Left lobe of liver (tissue), 2 donors: Measurements from ENCODE around the gene OSBPL10. TPM values are rescaled to one million over a fixed set of nuclear protein-coding genes. Genes with fewer than 3 reads are reported as not detected.

ENCODE experiments used
- ATAC-seq: fragments of 200-7000 bp; cut with Tn5 transposase; one replicate; pipeline ENCODE4 v1.9.1; 2020; ENCODE audit warnings: mild to moderate bottlenecking, moderate library complexity
- DNase-seq: peaks from one replicate; pipeline ENCODE4 v3.0.0-alpha.2; 2020; ENCODE audit warnings: low spot score
- total RNA-seq: library from RNA; stranded (reverse); gene quantifications from one replicate; pipeline ENCODE4 v1.2.1, GENCODE V29; 2021
- donor health status: DM: no; HTN: no; CAD: no; lungs with moderate emphysema.
- donor health status: DM: no; HTN: yes; CAD: no.

OSBPL10 gene
- total RNA-seq, 1 donor from 2014 or later = 3.2 TPM

- ATAC-seq (no peak), DNase-seq (no peak)
Measured at GRCh38 chr3:31828007-31828406, 153.1 kb downstream of the OSBPL10 start.

- DNase-seq = no peak
- no peak for ATAC-seq
Measured at GRCh38 chr3:31823184-31823583, 157.9 kb downstream of the OSBPL10 start.

GRCh38 chr3:31821118-31821517 is 159.9 kb downstream of the OSBPL10 start:
- ATAC-seq (no peak), DNase-seq (no peak)

GRCh38 chr3:31819441-31819840 is 161.6 kb downstream of the OSBPL10 start:
- no peak for DNase-seq

GRCh38 chr3:31817411-31817966 is 163.6 kb downstream of the OSBPL10 start:
- no peak for ATAC-seq
- DNase-seq = no peak

More at GRCh38 chr3:31819441-31819840, 161.6 kb downstream of the OSBPL10 start:
- no peak for ATAC-seq

- ATAC-seq (no peak), DNase-seq (no peak)
Measured at GRCh38 chr3:31815631-31816440, 165.2 kb downstream of the OSBPL10 start.

GRCh38 chr3:31815006-31815405 is 166.1 kb downstream of the OSBPL10 start:
- no peak for ATAC-seq
- DNase-seq = no peak

- DNase-seq (no peak), ATAC-seq (no peak)
Measured at GRCh38 chr3:31813686-31814085, 167.4 kb downstream of the OSBPL10 start.

- DNase-seq = no peak
- ATAC-seq = no peak
Measured at GRCh38 chr3:31813197-31813596, 167.9 kb downstream of the OSBPL10 start.

GRCh38 chr3:31810991-31811433 is 170.1 kb downstream of the OSBPL10 start:
- ATAC-seq = no peak
- no peak for DNase-seq

GRCh38 chr3:31808143-31808720 is 172.8 kb downstream of the OSBPL10 start:
- ATAC-seq (no peak), DNase-seq (no peak)

GRCh38 chr3:31804251-31805051 is 176.6 kb downstream of the OSBPL10 start:
- DNase-seq = no peak
- ATAC-seq = no peak

GRCh38 chr3:31802981-31803740 is 177.9 kb downstream of the OSBPL10 start:
- DNase-seq = no peak
- no peak for ATAC-seq

- ATAC-seq = no peak
- DNase-seq = no peak
Measured at GRCh38 chr3:31800436-31800835, 180.6 kb downstream of the OSBPL10 start.

- no peak for DNase-seq
- no peak for ATAC-seq
Measured at GRCh38 chr3:31798840-31799239, 182.2 kb downstream of the OSBPL10 start.

GRCh38 chr3:31793821-31794220 is 187.2 kb downstream of the OSBPL10 start:
- DNase-seq = no peak
- ATAC-seq = no peak

GRCh38 chr3:31791090-31791430 is 190.0 kb downstream of the OSBPL10 start:
- ATAC-seq (no peak), DNase-seq (no peak)

- ATAC-seq (no peak), DNase-seq (no peak)
Measured at GRCh38 chr3:31790193-31791089, 190.6 kb downstream of the OSBPL10 start.

- DNase-seq (no peak), ATAC-seq (no peak)
Measured at GRCh38 chr3:31789429-31789828, 191.6 kb downstream of the OSBPL10 start.

- DNase-seq (no peak), ATAC-seq (no peak)
Measured at GRCh38 chr3:31785734-31786133, 195.3 kb downstream of the OSBPL10 start.
